LNCAP (cell line): ENCODE data around the gene SLX4IP.

Experiments used
- CTCF ChIP-seq: fragments of 450-650 bp; IDR thresholded peaks from 2 replicates; pipeline ENCODE4 v1.5.1; 2017; ENCODE audit warnings: mild to moderate bottlenecking

The SLX4IP gene

GRCh38 chr20:10609770-10610169 is 174.7 kb downstream of the SLX4IP start:
- TF ChIP-seq CTCF = no peak

- TF ChIP-seq CTCF = no peak
Observed at GRCh38 chr20:10610251-10610650, 175.1 kb downstream of the SLX4IP start.

- TF ChIP-seq CTCF = peak; percentile 30; the same call in 1 of the 2 replicates
Observed at GRCh38 chr20:10611357-10611756, 176.3 kb downstream of the SLX4IP start.

GRCh38 chr20:10613911-10614310 is 178.8 kb downstream of the SLX4IP start:
- no peak for TF ChIP-seq CTCF

GRCh38 chr20:10616212-10616611 is 181.1 kb downstream of the SLX4IP start:
- TF ChIP-seq CTCF = no peak

- TF ChIP-seq CTCF = no peak
Observed at GRCh38 chr20:10618611-10619245, 183.6 kb downstream of the SLX4IP start.

- no peak for TF ChIP-seq CTCF
Observed at GRCh38 chr20:10619427-10619826, 184.3 kb downstream of the SLX4IP start.

- no peak for TF ChIP-seq CTCF
Observed at GRCh38 chr20:10621149-10621548, 186.0 kb downstream of the SLX4IP start.
